HFFc6 (cell line): ENCODE measurements around the gene NKD2. TPM values are rescaled to one million over a fixed set of nuclear protein-coding genes. Genes with fewer than 3 reads are reported as not detected.

Experiments
- DNase-seq: peaks from one replicate; pipeline ENCODE4 v3.0.0-alpha.2; 2018
- H3K27ac Mint-ChIP-seq: 2 replicates; pipeline ENCODE4 v1.8.0; 2020; ENCODE audit warnings: mild to moderate bottlenecking, mixed read lengths
- H3K27me3 Mint-ChIP-seq: 2 replicates; pipeline ENCODE4 v1.8.0; 2021; ENCODE audit warnings: mild to moderate bottlenecking, moderate library complexity, mixed read lengths; ENCODE audit not compliant: insufficient read depth
- H3K36me3 Mint-ChIP-seq: 2 replicates; pipeline ENCODE4 v1.8.0; 2021; ENCODE audit warnings: low read depth, mixed read lengths
- H3K4me1 Mint-ChIP-seq: 2 replicates; pipeline ENCODE4 v1.8.0; 2020; ENCODE audit warnings: low read depth, mixed read lengths
- H3K4me3 Mint-ChIP-seq: 2 replicates; pipeline ENCODE4 v1.8.0; 2020; ENCODE audit warnings: mild to moderate bottlenecking, moderate library complexity, mixed read lengths
- H3K9me3 Mint-ChIP-seq: 2 replicates; pipeline ENCODE4 v1.8.0; 2020; ENCODE audit warnings: mild to moderate bottlenecking, mixed read lengths
- total RNA-seq, 6 experiments: library from RNA; stranded (reverse); fragmentation: NEBNext Ultra II Directional; extraction: Animal tissue kit (Norgen Biotek cat#: 25700); gene quantifications; 2 replicates in 1 of 6; 3 replicates in 5 of 6; pipeline ENCODE4 v1.2.3, GENCODE V29; 2021
- TF ChIP-seq, protein P1 (sequence below): fragments of 200-600 bp; sonication (generic); IDR thresholded peaks from 2 replicates; pipeline ENCODE4 v1.5.0; 2021; ENCODE audit warnings: antibody characterized with exemption, mild to moderate bottlenecking

NKD2 gene
- total RNA-seq, 6 experiments from 2014 or later = not detected

GRCh38 chr5:1014781-1015221 lies 6.2 kb downstream of the NKD2 start:
- H3K4me3 Mint-ChIP-seq = no peak overlapping the region

DNA sequence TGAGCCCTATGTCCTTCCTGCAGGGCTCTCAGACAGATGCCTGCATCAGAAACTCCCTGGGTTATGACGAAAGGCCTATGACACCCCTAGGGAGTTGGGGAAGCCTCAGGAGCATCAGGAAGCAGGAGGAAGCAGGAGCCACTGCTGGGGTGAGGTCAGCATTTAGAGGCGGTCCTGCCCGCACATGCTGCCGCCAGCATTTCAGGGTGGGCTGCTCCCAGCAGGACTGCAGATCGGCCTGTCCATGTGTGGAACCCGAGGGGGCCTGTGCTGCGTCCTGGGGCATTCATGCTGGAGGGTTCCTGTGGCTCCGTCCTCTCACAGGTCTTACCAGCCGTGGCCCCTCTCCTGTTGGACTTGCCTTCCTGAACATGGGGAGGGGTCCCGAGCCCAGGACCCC lies 6.9 kb downstream of the NKD2 start:
- TF ChIP-seq, protein P1, sequence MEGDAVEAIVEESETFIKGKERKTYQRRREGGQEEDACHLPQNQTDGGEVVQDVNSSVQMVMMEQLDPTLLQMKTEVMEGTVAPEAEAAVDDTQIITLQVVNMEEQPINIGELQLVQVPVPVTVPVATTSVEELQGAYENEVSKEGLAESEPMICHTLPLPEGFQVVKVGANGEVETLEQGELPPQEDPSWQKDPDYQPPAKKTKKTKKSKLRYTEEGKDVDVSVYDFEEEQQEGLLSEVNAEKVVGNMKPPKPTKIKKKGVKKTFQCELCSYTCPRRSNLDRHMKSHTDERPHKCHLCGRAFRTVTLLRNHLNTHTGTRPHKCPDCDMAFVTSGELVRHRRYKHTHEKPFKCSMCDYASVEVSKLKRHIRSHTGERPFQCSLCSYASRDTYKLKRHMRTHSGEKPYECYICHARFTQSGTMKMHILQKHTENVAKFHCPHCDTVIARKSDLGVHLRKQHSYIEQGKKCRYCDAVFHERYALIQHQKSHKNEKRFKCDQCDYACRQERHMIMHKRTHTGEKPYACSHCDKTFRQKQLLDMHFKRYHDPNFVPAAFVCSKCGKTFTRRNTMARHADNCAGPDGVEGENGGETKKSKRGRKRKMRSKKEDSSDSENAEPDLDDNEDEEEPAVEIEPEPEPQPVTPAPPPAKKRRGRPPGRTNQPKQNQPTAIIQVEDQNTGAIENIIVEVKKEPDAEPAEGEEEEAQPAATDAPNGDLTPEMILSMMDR = no peak
- H3K4me1 Mint-ChIP-seq = no peaks in the 10 kb centered on the region
- DNase-seq = no peak
- H3K36me3 Mint-ChIP-seq = no peaks in the 10 kb centered on the region
- no peak overlapping the region for H3K4me3 Mint-ChIP-seq
- peaks cover 55% of the 10 kb centered on the region for H3K27me3 Mint-ChIP-seq
- H3K9me3 Mint-ChIP-seq = no peaks in the 10 kb centered on the region
- no peak overlapping the region for H3K27ac Mint-ChIP-seq

More at GRCh38 chr5:1014781-1015221, 6.2 kb downstream of the NKD2 start:
- Mint-ChIP-seq H3K36me3 (no peaks in the 10 kb centered on the region), H3K27me3 (peaks cover 58% of the 10 kb centered on the region), H3K9me3 (no peaks in the 10 kb centered on the region), H3K4me1 (no peaks in the 10 kb centered on the region), H3K27ac (no peak overlapping the region)
- DNase-seq = no peak
- TF ChIP-seq, protein P1 = peak; percentile 16; the same call in 1 of the 2 replicates

GRCh38 chr5:1016036-1016435 lies 7.4 kb downstream of the NKD2 start:
- Mint-ChIP-seq H3K9me3 (no peaks in the 10 kb centered on the region), H3K27ac (no peak overlapping the region), H3K27me3 (peaks cover 54% of the 10 kb centered on the region), H3K36me3 (no peaks in the 10 kb centered on the region), H3K4me1 (no peaks in the 10 kb centered on the region), H3K4me3 (no peak overlapping the region)
- TF ChIP-seq, protein P1 = no peak
- DNase-seq = no peak

- Mint-ChIP-seq H3K4me3 (no peak overlapping the region), H3K4me1 (no peaks in the 10 kb centered on the region), H3K27me3 (peaks cover 50% of the 10 kb centered on the region), H3K9me3 (no peaks in the 10 kb centered on the region), H3K27ac (no peak overlapping the region), H3K36me3 (no peaks in the 10 kb centered on the region)
- DNase-seq = no peak
- TF ChIP-seq, protein P1 = no peak
Observed at GRCh38 chr5:1016476-1016875, 7.9 kb downstream of the NKD2 start.

DNA sequence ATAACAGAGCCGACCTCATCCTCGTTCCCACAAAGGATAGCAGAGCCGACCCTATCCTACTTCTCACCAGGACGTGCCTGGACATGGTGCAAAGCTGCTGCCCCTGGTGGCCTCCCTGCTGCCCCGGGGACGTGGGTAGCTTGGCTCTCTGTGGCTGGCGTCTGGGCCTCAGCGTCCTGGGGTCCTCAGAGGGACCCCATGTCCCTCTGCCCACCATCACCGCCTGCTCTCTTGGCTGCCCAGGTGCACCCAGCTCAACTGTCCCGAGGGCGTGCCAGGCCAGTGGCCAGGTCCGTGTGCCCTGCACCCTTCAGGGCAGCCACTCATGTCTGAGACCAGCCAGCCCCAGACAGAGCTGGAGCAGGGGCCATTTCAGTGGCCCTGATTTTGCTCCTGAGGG lies 8.5 kb downstream of the NKD2 start:
- H3K4me1 Mint-ChIP-seq = no peaks in the 10 kb centered on the region
- TF ChIP-seq, protein P1 = no peak

More for the DNA sequence above, 8.5 kb downstream of the NKD2 start:
- Mint-ChIP-seq H3K27me3 (peaks cover 45% of the 10 kb centered on the region), H3K9me3 (no peaks in the 10 kb centered on the region), H3K4me3 (no peak overlapping the region), H3K27ac (no peak overlapping the region), H3K36me3 (no peaks in the 10 kb centered on the region)
- no peak for DNase-seq
